Activated CD4-positive, alpha-beta T cell treated with anti-CD3 and anti-CD28 coated beads, Interleukin-2, amount 50 U/mL, for 16 hours (primary cell): ENCODE measurements around the gene ANKRD18B.
"Not testable (repeated sequence)": the region's sequence is repeated elsewhere in the genome, so short reads cannot be mapped to it uniquely, and the experiment has no call there.

Source experiments
- DNase-seq: peaks from one replicate; pipeline ENCODE4 v3.0.0-alpha.2; 2020

The ANKRD18B gene

GRCh38 chr9:33614001-33614687, 90.1 kb downstream of the ANKRD18B start:
- DNase-seq = no peak

DNA sequence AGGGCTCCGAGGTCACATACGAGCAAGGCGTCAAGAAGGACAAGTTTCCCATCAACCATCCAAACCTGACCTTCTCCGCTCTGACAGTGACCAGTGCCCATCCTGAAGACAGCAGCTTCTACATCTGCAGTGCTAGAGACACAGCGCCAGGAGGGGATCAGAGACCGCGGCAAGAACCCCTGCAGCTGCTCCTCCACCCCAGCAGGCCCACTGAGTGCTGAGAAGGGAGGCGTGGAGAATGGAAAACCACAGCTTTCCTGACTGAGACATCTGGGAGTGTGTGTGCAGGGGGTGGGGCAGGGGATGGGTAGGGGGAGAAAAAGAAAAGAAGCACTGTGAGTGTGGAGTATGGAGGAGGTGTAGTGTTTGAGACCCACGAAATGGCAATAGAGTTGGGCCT, 94.3 kb downstream of the ANKRD18B start:
- DNase-seq = not testable (repeated sequence)

DNA sequence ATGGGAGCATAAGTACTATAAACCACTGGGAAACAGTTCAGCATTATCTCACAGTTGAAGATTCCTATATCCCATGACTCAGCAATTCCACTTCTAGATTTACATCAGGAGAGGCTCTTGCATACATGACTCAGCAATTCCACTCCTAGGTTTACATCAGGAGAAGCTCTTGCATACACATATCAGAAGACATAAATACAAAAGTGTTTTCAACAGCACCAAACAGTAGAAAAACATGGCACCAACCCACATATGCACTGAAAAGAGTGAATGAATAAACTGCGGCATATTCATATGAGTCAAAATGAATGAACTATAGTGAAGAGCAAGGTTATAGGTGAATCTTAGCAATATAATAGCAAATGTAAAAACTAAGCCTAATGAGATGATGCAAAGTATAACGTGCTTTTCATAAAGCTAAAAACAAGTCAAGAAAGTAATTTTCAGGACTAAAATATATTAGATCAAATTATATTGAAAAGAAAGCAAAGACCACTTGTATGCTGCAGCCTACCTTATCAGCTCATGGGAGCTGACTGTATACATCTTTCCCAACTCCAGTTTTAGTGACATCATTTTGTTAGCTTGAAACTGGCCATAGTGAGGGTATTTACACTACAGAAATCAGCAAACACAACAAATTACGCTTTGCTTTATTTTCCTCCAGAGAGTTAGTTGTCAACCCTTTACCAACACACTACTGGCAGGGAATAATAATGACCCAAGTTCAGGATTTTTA, 95.8 kb downstream of the ANKRD18B start:
- DNase-seq = peak; percentile 12

DNA sequence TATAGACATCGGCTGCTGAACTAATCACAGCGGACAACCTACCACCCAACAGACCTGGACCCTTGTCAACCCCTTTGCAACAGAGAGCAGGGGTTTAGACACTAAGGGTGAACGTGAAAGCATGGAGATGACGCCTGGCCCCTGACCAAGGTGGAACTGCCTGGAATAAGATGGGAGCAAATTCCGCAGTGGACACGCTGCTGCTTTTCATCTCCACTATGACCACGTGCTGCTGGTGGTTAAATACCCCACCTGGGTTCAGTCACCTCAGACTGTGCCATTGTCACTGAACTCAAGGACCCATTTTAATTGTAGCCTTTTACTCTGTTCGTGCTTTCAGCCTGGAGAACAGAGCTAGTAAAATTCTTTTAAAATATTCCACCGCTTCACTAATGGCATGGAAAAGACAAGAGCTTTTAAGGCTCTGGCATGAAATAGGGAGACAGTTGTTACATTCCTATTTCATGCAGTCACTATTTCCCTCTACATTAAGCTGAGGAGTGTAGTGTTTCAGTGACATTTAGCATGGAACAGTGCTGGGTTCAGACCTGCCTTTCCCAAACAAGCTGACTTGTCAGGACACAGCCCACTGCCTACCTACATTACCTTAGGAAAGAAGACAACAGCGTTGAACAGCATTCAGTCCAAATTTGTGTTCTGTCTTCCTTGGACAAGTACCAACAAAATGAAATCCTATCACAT, 96.8 kb downstream of the ANKRD18B start:
- no peak for DNase-seq
